Stimulated activated CD8-positive, alpha-beta memory T cell treated with anti-CD3 and anti-CD28 coated beads, Interleukin-12 subunit alpha, Interleukin-12 subunit beta, amount 100 ng/mL, for 4 hours (primary cell): ENCODE measurements around the gene MMP15.

Experiments used
- DNase-seq: peaks from one replicate; pipeline ENCODE4 v3.0.0-alpha.2; 2020; ENCODE audit warnings: low read depth

The MMP15 gene

DNA sequence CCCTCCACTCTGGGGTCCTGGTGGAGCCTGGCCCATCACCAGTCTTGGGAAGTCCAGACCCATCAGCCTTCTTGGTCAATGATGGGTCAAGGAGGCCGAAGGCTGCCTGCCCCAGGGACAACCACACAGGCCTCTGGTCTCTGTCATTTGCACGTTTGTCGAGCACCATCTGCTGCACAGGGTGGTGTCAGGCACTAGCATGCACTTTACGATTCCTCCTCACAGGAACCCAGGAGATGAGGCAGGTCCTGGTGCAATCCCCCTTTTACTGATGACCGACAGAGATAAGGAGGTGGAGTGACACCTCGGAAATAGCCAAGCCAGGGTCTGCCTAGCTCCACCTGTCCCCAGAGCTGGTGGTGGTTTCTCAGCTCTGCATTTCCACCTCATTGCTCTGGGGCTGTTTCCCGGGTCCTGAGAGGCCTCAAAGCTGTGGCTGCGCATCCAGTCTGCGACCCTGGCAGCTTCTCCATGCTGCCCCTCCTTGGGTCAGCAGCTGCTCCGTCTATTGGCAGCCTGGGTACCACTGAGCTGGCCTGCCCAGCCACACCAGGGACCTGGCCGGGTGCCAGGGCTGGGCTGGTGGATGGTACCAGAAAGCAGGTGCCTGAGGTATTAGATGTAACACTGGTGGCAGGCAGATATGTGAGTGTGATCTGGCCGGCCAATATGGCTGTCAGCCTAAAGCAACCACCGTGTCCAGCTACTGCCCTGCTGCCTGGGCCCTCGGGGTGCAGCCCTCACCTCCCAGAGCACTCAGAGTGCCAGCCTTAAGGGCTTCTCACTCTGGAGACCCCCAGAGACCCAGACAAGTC, 10.0 kb downstream of the MMP15 start:
- no peak for DNase-seq

DNA sequence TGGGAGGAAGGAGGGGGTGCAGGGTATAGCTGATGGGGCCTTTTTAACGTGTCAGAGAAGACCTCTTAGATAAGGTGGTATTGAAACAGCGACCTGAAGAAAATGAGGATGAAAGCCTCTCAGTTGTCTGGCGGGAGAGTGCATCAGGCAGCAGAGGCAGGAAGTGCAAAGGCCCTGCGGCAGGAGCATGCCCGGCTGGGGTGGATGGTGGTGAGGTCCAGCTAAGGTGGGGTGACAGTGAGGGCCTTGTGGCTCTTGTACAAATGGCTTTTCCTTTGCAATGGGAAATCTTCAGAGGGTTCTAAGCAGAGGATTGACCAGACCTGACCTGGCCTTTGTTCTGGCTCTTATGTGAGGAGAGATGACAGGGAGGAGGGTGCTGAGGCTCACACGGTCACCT, 11.4 kb downstream of the MMP15 start:
- no peak for DNase-seq

DNA sequence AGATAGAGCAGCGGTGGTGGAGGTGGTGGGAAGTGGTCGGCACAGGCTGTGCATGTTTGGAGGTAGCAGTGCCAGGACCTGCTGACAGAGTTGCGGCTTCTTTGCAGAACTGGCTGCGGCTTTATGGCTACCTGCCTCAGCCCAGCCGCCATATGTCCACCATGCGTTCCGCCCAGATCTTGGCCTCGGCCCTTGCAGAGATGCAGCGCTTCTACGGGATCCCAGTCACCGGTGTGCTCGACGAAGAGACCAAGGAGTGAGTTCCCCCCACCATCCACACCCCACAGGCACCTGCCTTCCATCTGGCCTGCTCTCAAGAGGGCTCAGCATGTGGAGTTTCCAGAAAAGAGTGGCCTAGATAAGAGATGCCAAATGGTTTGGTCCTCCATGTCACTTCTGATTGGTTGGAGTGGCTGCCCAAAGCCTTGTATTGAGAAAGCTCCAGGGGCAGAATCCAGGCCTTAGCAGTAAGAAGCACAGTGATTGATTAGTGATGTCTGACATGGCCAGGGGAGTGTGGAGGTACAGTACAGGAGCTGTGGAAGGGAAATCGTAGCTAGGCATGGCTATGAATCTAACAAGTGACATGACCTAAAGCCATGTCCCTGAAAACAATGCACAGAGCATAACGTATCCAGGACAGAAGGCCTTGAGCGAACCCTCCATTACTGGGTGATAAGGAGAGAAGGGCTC, 12.0 kb downstream of the MMP15 start:
- no peak for DNase-seq

DNA sequence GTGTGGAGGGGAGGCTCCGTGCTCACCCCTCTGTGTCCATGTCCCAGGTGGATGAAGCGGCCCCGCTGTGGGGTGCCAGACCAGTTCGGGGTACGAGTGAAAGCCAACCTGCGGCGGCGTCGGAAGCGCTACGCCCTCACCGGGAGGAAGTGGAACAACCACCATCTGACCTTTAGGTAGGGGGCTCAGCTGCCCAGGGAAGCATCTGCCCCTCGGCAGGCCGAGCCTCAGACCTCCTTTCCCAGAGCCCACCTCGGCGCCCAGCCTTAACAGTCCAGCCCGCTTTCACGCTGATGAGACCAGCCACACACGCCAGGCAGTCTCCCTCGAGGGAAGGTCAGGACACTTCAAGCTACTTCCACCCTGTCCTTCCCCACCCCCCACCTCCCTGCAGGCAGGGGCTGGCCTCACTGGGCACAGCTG, 12.7 kb downstream of the MMP15 start:
- DNase-seq, result no peak

DNA sequence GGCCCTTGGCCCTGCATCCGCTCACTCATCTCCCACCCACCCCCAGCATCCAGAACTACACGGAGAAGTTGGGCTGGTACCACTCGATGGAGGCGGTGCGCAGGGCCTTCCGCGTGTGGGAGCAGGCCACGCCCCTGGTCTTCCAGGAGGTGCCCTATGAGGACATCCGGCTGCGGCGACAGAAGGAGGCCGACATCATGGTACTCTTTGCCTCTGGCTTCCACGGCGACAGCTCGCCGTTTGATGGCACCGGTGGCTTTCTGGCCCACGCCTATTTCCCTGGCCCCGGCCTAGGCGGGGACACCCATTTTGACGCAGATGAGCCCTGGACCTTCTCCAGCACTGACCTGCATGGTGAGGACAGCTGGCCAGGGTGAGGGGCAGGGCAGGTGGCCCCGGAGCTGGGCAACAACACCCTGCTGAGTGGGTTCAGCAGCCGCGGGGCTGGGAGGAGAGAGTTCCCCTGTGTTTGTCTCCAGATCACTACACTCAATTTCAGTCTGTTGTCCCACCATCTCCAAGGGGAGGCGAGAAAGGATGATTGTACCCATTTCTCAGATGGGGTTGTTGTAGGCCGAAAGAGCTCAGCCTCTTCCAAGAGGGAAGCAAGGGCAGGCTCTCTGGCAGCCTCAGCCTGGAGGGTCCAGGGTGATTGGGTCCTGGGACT, 14.4 kb downstream of the MMP15 start:
- DNase-seq, result no peak

DNA sequence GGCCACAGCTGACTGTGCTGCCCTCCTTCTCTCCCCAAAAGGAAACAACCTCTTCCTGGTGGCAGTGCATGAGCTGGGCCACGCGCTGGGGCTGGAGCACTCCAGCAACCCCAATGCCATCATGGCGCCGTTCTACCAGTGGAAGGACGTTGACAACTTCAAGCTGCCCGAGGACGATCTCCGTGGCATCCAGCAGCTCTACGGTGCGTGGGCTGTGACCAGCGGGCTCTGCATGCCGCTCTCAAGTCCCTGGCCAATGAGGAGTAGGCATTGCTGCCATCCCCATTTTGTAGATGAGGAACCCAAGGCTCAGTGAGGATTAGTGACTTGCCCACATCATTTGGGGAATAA, 14.9 kb downstream of the MMP15 start:
- no peak for DNase-seq

DNA sequence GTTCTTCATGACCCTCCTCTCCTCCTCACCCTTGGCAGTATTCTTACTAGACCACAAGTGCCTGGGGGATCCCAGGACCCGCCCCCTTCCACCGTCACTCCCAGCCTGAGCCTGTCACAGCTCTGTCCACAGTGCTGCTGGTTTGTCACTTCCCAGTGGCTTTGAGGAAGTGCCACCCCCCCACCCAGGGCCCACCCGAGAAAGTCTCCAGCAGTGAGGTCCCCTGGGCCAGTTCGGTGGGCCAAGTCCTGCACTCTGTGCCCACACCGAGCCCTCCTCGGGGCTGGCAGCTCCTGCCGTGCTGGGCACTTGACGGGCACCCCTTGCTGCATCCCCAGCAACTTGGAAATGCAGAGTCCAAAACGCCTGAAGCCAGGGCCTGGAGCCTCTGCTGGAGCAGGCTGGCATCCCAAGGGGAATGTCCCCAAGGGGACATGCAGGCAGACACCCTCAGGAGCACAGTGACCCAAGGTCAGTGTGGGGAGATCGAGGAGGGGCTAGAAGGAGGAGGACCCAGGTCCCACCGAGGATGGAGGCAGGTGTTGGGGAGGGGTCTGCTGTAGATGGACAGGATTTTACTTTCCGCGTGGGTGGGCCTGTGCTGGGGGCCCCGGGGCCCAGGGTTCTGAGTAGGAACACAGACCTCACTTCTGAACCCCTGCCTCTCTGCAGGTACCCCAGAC, 15.5 kb downstream of the MMP15 start:
- no peak for DNase-seq

DNA sequence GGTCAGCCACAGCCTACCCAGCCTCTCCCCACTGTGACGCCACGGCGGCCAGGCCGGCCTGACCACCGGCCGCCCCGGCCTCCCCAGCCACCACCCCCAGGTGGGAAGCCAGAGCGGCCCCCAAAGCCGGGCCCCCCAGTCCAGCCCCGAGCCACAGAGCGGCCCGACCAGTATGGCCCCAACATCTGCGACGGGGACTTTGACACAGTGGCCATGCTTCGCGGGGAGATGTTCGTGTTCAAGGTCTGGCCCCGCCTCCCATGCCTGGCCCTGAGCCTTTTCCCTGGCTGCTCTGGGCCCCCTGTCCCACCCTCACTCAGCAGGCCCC, 16.0 kb downstream of the MMP15 start:
- DNase-seq, result no peak

DNA sequence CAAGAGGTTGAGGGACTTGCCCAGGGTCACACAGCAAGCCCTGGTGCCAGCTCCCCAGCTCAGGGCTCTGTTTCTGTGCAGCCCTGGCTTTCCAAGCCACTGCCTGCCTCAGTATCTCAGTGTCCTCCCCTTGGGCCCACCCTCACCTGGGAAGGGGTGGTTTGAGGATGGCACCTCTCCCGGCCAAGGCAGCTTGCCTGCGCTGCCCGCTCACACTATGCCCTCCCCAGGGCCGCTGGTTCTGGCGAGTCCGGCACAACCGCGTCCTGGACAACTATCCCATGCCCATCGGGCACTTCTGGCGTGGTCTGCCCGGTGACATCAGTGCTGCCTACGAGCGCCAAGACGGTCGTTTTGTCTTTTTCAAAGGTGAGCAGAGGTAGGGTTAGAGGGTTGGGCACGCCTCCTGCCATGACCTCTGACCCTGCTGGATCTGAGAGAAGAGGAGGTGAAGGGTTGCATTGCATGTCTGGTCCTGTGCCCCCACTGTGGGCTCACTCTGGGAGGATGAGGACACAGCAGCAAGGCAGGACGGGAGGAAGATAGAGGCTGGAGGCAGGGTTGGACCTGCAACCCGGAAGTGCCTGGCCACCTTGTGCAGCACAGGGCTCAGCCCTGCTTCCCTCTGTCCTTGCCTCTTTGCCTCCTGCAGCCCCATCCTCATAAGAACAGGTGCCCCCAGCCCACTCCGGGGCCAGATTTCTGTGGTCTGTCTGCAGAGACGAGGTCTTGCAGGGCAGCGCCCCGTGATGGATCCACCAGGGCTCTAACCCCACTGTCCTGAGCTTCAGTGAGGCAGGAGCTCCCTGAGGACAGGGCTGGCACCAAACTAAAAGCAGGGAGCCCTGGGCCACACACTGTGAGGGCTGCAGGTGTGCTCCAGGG, 16.7 kb downstream of the MMP15 start:
- no peak for DNase-seq

DNA sequence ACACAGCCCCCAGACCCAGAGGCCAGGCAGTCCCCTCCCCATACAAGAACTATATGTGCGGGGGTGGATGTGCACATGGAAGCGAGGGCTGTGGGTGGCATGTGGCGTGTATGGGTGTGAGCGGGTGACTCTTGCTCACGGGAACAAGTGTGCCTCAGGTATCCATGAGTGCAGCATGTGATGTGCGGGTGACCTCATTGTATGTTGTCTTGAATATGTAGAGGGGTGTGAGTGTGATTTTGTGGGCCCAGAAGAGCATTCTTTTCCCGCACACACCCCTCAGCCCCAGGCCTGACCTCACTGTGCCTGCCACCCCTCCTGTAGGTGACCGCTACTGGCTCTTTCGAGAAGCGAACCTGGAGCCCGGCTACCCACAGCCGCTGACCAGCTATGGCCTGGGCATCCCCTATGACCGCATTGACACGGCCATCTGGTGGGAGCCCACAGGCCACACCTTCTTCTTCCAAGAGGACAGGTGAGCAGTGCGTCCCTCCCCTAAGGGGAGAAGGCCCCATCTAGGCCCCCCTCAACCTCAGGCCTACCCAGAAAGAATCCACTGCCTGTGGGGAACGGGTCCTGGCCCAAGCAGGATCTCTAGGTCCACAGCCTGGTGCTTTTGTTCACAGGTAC, 17.4 kb downstream of the MMP15 start:
- DNase-seq, result no peak

DNA sequence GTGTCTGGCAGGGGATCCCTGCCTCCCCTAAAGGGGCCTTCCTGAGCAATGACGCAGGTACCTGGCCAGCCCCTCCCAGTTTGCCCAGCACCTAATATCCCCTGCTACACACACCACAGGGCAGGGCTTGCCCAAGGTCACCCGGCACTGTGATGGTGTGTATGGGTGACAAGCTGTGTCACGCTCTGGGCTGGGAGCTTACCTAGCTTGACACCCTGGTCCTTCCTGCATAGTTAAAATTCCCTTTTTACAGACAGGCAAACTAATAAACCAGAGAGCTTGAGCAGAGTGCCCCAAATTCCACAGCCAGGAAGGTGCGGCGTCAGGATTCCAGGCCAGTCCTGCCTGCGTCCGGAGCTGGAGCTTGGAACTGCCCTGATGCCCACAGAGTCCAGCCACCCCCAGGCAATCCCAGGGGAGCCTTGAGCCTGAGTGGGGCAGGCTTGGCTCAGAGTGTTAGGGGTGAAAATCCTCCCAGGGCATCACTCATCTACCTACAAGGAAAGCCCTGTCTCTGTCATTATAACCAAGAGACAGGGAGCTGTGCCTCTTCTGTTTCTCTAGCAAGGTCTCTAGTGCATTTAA, 18.1 kb downstream of the MMP15 start:
- DNase-seq, result no peak

DNA sequence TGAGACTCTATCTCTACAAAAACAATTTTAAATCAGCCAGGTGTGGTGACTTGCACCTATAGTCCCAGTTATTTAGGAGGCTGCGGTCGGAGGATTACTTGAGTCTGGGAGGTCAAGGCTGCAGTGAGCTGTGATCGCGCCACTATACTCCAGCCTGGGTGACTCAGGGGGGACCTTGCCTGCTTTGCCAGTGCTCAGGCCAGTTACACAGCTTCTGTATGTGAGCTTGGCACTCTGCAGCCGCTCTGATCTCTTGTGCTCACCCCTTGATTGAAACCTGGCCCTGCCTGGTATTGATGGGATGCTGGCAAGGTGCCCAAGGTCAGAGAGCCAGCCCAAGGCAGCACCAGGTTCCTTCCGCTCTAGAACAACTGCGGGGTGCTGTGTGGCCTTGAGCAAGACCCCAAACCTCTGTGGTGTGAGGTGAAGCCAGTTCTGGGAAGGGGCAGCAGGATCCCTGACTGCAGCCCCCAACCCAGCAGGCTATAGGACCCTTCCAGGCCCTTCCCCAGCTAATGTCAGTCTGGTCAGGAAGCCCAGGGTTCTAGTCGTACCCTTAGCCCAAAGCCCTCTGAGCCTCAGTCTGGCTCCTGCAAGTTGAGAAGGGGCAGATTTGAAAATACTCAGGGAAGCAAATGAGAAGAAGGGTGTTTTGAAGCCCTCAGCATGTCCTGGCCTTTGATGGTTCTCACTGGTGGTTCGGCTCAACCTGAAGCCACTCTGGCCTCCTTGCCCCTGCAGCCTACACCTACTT, 18.9 kb downstream of the MMP15 start:
- DNase-seq, result no peak

DNA sequence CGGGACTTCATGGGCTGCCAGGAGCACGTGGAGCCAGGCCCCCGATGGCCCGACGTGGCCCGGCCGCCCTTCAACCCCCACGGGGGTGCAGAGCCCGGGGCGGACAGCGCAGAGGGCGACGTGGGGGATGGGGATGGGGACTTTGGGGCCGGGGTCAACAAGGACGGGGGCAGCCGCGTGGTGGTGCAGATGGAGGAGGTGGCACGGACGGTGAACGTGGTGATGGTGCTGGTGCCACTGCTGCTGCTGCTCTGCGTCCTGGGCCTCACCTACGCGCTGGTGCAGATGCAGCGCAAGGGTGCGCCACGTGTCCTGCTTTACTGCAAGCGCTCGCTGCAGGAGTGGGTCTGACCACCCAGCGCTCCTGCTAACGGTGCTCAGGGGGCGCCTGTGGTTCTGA, 19.5 kb downstream of the MMP15 start:
- no peak for DNase-seq

DNA sequence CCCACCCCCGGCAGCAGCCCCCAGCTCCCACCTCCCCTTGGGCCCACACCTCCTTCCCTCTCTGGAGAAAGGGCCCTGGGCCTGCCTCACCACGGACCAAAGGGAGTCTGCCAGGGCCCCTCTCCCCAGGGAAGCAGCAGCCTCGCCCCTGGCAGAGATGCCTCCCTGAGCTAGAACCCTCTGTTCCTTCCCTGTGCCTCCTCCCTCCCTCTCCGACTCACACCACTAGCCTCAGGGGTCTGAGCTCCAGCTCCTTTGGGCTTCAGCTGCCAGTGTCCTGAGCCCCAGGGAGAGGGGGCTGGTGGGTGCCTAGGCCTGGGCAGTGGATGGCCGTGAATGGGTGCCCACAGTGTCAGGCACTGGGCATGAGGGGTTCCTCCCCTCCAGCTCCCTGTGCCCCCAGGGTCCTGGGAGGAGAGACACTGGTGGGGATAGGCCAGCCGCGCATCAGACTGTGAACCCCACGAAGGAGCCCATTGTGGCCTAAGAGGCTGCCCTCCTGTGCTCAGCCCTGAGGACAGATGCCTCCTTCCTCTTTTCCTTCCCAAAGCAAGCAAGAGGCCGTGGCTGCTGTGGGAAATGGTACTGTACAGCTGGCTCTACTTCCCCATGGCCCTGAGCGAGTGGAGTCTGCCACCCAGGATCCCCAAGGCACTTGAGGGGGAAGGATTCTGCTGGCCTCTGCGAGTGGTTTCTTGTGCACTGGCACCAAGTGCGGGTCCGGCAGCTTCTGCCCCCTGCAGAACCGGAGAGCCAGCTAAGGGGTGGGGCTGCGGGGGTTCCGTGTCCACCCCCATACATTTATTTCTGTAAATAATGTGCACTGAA, 20.7 kb downstream of the MMP15 start:
- DNase-seq, result no peak

DNA sequence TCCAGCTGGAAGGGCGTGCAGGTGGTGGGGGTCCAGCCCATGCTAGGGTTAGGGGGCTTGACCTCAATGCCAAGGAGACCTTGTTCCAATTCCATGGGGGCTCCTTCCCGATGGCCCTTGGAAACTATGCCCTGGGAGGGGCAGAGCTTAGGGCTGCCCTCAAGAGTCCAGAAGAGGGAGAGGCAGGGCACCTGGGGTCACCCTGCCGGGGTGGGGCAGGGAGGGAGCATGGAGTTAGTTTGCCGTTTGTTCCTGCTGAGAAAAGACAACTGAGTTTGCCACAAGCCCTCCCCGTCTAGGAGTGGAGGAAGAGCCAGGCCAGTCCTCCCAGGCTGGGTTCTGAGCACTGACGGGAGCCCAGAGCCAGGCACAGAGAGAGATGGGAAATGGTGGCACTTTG, 21.4 kb downstream of the MMP15 start:
- DNase-seq, result no peak

DNA sequence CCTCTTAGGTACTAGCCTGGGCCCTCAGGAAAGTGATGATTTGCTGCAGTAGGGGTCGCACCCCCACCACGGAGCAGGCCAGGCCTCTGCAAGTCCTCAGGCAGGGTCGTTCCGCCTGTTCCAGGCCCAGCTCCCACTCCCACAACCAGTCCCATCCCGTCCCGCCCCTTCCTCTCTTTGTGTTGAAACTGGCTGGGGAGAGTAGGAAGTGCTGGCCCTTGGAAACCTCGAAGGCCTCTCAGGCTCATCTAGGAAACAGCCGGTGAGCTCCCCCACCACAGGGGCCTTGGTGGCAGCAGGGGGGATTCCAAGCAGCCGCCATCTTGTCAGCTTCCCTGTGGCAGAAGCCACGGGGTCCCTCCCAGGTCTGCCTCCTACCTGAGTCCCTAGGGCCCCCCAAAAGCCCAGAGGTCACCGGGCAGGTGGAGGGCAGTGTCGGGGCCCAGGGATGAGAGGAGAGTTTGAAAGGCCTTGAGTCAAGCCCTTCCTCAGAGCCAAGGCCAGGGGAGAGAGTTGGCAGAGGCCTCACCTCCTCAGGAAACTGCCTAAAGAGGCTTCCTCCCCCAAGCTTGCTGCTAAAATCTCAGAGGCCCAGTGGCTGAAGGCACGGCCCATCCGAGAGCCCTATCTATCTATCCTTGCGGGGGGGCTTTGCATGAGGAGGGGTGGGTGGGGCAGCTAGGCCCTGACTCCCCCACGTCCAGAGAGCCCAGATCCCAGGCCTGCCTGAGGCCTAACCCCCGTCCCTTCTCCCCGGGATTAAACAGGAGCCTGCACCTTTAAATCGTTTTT, 22.2 kb downstream of the MMP15 start:
- no peak for DNase-seq

DNA sequence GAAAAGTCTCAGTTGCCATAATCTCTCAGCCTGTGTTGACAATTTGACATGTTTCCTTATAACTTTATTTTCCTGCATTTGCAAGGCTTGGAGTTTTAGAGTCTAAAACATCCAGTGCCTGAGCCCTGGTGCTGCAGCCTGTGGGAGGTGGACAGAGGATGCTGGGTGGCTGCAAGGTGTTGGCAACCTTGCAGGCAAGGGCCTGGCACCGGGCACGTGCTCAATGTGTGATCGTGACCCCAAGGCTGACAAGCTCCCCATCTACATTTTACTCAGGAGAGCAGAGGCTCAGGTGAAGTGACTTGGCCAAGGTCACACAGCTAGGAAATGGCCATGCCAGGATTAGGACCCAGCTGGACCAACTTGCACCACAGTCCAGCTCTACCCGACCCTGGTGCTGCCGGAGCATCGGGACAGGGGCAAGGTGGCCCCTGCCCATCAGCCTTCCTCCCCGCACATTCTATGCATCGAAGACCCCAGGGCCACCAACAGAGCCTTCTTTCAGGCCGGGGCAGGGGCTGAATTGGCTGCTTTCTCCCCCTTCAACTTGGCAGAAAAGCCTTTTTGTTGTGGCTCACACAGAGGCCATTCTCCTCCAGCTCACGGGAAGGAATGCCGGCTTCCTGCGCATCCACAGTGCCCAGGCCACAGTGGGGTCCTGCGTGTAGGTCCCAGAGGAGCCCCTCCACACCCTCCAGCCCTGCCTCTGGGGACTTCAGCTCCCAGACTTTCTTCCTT, 23.1 kb downstream of the MMP15 start:
- DNase-seq, result no peak
